Hematopoietic multipotent progenitor cell treated with erythropoietin and hydrocortisone succinate and interleukin-3 and kit ligand, for 8 days (in vitro differentiated cells): ENCODE data around the gene DUSP1.

Source experiments
- DNase-seq: peaks from one replicate; pipeline ENCODE4 v3.0.0-alpha.2; 2015

The DUSP1 gene

GRCh38 chr5:172741206-172741582 is 29.8 kb downstream of the DUSP1 start:
- DNase-seq: no peak

GRCh38 chr5:172740428-172741205 is 30.4 kb downstream of the DUSP1 start:
- no peak for DNase-seq

- no peak for DNase-seq
Measured at GRCh38 chr5:172739375-172739774, 31.6 kb downstream of the DUSP1 start.

DNA sequence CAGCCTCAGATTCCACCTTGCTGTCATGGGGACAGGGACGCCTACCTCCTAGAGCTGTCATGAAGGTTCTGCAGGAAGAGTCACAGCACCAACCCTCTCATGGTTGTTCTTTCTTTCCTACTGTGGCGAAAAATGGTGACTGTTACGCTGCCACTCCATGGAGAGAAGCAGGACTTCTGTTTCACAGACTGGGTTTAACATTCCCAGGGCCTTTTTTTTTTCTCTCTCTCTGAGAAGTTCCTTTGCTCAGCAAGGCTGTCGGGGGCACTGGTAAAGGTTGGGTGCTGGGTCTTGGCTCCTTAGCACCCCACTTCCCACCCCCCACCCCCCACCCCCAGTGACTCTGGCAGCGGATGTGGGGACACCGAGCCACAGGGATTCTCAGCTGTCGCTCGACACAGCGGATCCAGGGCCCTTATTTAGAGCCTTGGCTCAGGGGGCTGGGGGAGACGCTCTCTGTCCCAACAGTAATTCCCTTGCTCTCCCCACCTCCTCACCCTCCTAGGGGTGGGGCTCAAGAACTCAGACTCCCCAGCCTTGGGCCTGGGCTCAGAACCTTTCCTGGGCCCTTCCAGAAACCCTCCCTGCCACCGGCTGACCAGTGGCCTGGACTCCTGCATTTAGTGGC is 34.4 kb downstream of the DUSP1 start:
- DNase-seq: no peak

GRCh38 chr5:172735141-172735831 is 35.7 kb downstream of the DUSP1 start:
- no peak for DNase-seq

GRCh38 chr5:172733974-172734346 is 37.0 kb downstream of the DUSP1 start:
- DNase-seq: no peak

DNA sequence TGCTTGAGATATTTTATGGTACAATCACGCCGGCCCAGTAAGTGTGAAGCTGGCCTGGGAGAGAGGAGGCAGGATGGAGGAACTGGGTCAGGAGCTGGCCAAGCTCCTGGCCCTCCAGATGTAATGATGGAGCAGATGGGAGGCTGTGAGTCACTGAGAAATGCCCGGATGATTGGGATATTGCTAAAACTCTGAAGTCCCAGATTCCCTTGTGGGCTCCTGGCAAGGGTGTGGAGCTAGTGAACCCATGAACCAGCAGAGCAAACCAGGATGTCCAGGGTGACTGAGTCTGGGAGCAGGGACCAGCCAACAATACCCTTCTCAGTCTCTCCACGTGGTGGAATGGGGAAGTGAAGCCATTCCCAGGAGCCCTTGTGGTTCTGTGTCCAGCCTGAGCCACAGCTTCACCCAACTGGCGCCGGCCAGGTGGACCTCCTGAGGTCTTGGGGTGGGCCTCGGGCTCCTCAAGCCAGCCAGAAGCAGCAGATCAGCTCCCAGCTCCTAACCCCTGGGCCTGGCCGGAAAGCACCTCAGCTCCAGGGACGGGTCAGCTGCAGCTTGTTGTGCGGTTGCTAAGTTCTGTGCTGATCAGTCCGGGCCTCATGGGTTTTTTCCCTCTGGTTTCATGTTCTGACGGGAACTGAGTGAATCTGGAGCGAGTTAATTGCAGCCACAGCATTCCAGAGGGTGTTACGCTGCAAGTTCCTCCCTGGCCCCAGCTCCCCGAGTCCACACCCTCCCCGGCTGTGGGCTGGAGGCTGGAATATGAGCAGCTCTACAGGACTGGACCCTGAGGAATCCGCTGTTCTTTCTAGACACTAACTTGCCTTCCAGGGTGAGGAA is 37.6 kb downstream of the DUSP1 start:
- DNase-seq: no peak

- no peak for DNase-seq
Measured at GRCh38 chr5:172732201-172732865, 38.7 kb downstream of the DUSP1 start.

DNA sequence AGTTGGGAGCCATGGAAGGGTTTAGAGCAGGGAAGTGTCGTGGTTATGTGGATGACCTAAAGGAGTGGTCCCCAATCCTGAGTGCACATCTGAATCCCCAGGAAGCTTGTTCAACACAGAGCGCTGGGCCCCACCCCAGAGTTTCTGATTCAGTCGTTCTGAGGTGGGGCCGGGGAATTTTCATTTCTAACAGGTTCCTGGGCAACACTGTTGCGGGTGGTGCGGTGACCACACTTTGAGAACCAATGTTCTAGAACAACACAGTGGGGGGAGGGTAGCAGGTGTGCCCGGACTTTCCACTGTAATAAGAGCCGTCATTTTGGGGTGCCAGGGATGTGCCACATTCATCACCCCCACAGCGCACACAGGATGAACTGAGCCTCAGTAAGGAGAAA is 39.3 kb downstream of the DUSP1 start:
- no peak for DNase-seq

DNA sequence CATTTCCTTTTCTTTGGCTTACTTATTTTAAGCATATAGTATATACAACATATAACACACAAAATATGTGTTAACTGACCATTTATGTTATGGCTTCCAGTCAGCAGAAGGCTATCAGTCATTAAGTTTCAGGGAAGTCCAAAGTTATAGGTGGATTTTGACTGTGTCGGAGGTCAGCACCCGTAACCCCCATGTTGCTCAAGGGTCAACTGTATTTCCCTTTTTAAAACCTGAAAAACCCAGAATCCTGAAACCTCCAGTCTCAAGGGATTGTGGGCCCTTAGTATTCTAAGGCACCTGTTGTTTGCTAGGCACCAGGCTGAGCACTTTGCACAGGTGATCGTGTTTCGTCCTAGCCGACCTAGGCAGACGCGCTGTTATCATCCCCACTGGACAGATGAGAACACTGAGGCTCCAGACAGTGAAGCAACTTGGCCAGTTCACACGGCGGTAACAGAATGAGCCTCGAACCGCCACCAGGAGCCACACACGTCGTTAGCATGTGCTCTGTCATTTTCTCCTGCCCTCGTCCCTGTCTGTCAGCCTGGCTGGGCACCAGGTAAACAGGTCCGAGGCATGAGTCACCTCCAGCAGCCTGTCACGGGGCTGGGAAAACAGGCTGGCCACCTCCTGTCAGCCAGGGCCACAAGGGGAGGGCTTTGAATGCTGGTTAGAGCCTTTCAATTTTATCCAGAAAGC is 39.9 kb downstream of the DUSP1 start:
- DNase-seq: no peak

GRCh38 chr5:172730222-172730621 is 40.8 kb downstream of the DUSP1 start:
- no peak for DNase-seq

GRCh38 chr5:172729588-172729987 is 41.4 kb downstream of the DUSP1 start:
- no peak for DNase-seq

DNA sequence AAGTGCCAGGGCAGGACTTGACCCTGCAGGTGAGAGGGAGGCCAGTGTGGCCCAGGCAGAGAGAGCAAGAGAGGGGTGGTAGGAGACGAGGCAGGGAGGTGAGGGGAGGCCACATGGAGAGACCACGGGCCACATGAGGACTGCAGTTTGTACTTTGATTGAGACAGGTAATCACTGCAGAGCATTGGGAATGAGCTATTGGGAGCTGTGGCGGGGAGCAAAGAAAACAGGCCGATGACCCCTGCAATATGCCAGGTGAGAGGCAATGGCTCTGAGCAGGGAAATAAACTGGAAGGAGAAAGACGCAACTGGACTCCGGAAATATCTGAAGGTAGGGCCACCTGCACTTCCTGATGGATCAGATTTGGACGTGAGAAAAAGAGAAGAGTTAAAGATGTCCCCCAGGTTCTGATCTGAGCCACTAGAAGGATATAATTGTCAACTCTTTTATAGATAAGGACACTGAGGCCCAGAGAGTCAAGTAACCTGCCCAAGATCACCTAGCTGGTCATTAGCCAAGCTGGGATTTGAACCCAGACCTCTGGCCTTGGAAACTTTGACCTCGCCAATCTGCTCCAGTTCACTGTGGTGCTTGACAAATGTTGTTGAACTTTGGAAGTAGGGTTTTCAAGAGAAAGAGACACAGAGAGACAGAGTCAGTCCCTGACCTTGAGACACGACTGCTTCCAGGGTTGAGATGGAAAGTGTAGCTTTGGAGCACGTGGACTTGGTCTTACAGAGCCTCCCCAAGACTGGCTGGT is 42.3 kb downstream of the DUSP1 start:
- DNase-seq: no peak

- DNase-seq: no peak
Measured at GRCh38 chr5:172727551-172727950, 43.4 kb downstream of the DUSP1 start.

GRCh38 chr5:172726966-172727365 is 44.0 kb downstream of the DUSP1 start:
- DNase-seq: no peak

DNA sequence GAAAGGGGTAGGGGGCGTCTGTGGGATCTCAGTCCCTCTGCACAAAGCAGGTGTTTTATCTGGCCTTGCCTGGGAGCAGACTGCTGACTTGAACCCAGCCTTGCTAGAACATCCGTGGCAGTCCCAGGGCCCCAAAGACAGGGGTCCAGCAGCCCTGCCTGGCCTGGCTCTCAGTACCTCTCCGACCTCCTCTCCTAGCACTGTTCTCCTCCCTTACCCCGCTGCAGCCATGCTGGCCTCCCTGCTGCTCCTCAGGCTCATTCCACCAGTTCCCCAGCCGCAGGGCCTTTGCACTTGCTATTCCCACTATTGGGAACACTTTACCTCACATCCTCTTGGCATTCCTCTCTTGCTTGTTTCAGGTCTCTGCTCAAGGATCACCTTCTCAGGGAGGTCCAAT is 45.2 kb downstream of the DUSP1 start:
- no peak for DNase-seq

- no peak for DNase-seq
Measured at GRCh38 chr5:172725273-172725672, 45.7 kb downstream of the DUSP1 start.

GRCh38 chr5:172724242-172725183 is 46.5 kb downstream of the DUSP1 start:
- DNase-seq: no peak

GRCh38 chr5:172723508-172723907 is 47.5 kb downstream of the DUSP1 start:
- DNase-seq: no peak

- DNase-seq: no peak
Measured at GRCh38 chr5:172722327-172722815, 48.6 kb downstream of the DUSP1 start.
